PC-3 (cell line): ENCODE results near the gene PRSS21. TPM values are rescaled to one million over a fixed set of nuclear protein-coding genes. Genes with fewer than 3 reads are reported as not detected.
A peak's percentile ranks its signal among the peaks of the same experiment; 100 is the strongest.

Source experiments
- ATAC-seq: fragments of 200-7000 bp; cut with Tn5 transposase; 2 replicates; pipeline ENCODE4 v1.9.1; 2020; ENCODE audit warnings: mild to moderate bottlenecking, moderate library complexity
- BruUV-seq: library from RNA; stranded (reverse); fragments of 400-500 nt; replicated peaks from 2 replicates; lab custom pipeline; 2021; lab: Mats Ljungman, UMichigan
- CTCF ChIA-PET: fragments of 300-600 bp; sonication (Branson Sonifier 250); formaldehyde crosslinking; loops from one replicate; lab custom pipeline; 2022; ENCODE audit warnings: antibody characterized with exemption; lab: Charles Lee
- POLR2A ChIA-PET: fragments of 300-600 bp; sonication (Branson Sonifier 250); formaldehyde crosslinking; loops from one replicate; lab custom pipeline; 2022; ENCODE audit warnings: antibody characterized with exemption; ENCODE audit not compliant: unreplicated experiment; lab: Charles Lee
- DNase-seq: peaks from one replicate; pipeline ENCODE4 v3.0.0-alpha.2; 2015
- H2AFZ ChIP-seq: fragments of 300-600 bp; sonication (generic); 2 replicates; pipeline ENCODE4 v1.6.0; 2016; ENCODE audit warnings: antibody characterized with exemption, low read length
- H3F3A ChIP-seq: fragments of 300-600 bp; sonication (generic); one replicate; pipeline ENCODE4 v1.6.0; 2017; ENCODE audit warnings: antibody characterized with exemption, low read length, control low read depth, mild to moderate bottlenecking; ENCODE audit not compliant: unreplicated experiment
- H3K27ac ChIP-seq: fragments of 300-600 bp; sonication (generic); 2 replicates; pipeline ENCODE4 v1.5.1; 2016; ENCODE audit warnings: mild to moderate bottlenecking, low read length
- H3K27me3 ChIP-seq: fragments of 300-600 bp; sonication (generic); 2 replicates; pipeline ENCODE4 v1.6.1; 2016; ENCODE audit warnings: low read length, mixed read lengths
- H3K36me3 ChIP-seq: fragments of 300-600 bp; sonication (generic); 2 replicates; pipeline ENCODE4 v1.6.1; 2016; ENCODE audit warnings: low read depth, mixed run types, low read length, mixed read lengths
- H3K4me1 ChIP-seq: fragments of 300-600 bp; sonication (generic); 2 replicates; pipeline ENCODE4 v1.5.1; 2016; ENCODE audit warnings: low read length; ENCODE audit not compliant: insufficient read depth
- H3K4me2 ChIP-seq: fragments of 300-600 bp; sonication (generic); 2 replicates; pipeline ENCODE4 v1.6.0; 2016; ENCODE audit warnings: low read length
- H3K4me3 ChIP-seq: fragments of 300-600 bp; sonication (generic); 2 replicates; pipeline ENCODE4 v1.5.1; 2016; ENCODE audit warnings: mild to moderate bottlenecking, low read length, mixed read lengths
- H3K79me2 ChIP-seq: fragments of 300-600 bp; sonication (generic); 2 replicates; pipeline ENCODE4 v1.6.1; 2017; ENCODE audit warnings: low read length, mixed read lengths
- H3K9ac ChIP-seq: fragments of 300-600 bp; sonication (generic); 2 replicates; pipeline ENCODE4 v1.6.0; 2016; ENCODE audit warnings: mild to moderate bottlenecking, low read length
- H3K9me2 ChIP-seq: fragments of 300-600 bp; sonication (generic); replicated peaks from 2 replicates; pipeline ENCODE4 v1.6.1; 2016; ENCODE audit warnings: mixed run types, low read length, mixed read lengths
- H3K9me3 ChIP-seq: fragments of 300-600 bp; sonication (generic); 2 replicates; pipeline ENCODE4 v1.6.1; 2016; ENCODE audit warnings: low read length, mixed read lengths
- H4K20me1 ChIP-seq: fragments of 300-600 bp; sonication (generic); 2 replicates; pipeline ENCODE4 v1.6.1; 2016; ENCODE audit warnings: low read length, mixed read lengths
- EZH2 ChIP-seq: fragments of 300-600 bp; sonication (generic); IDR thresholded peaks from one replicate; pipeline ENCODE4 v1.6.1; 2017; ENCODE audit warnings: antibody characterized with exemption, mild to moderate bottlenecking, low read length; ENCODE audit not compliant: unreplicated experiment
- EZH2phosphoT487 ChIP-seq: fragments of 300-600 bp; sonication (generic); IDR thresholded peaks from 2 replicates; pipeline ENCODE4 v1.6.1; 2018; ENCODE audit warnings: mild to moderate bottlenecking, antibody characterized with exemption, low read length, borderline replicate concordance
- intact Hi-C: fragments of 100-400 bp; cut with micrococcal nuclease; formaldehyde crosslinking; loops from 2 replicates; pipeline ENCODE4 v1.9.0; 2023
- total RNA-seq: library from RNA; depleted of rRNA; stranded (reverse); fragments of >200 nt; gene quantifications from 2 replicates; pipeline ENCODE4 v1.2.3, GENCODE V29; 2014
- TF ChIP-seq, protein P1 (sequence below): fragments of 300-600 bp; sonication (generic); conservative IDR thresholded peaks from 2 replicates; pipeline ENCODE4 v1.5.1; 2017; ENCODE audit warnings: antibody characterized with exemption, low read depth, mild to moderate bottlenecking, low read length

Gene PRSS21
- total RNA-seq, 1 experiment from 2014 or later, result not detected

GRCh38 chr16:2830355-2830695 lies 13.3 kb downstream of the PRSS21 start:
- Histone ChIP-seq H3K27me3 (no peaks in the 10 kb centered on the region), H2AFZ (peak overlapping the region; percentile 57), H3K4me3 (no peak overlapping the region; the same call in 1 of the 2 replicates), H3K79me2 (no peaks in the 10 kb centered on the region), H3F3A (no peaks in the 10 kb centered on the region), H3K36me3 (no peaks in the 10 kb centered on the region), H3K4me2 (peak overlapping the region; percentile 48), H3K9ac (peak overlapping the region; percentile 51), H3K27ac (peak overlapping the region; percentile 71), H3K4me1 (peaks cover 14% of the 10 kb centered on the region), H4K20me1 (no peaks in the 10 kb centered on the region), H3K9me2 (no peaks in the 10 kb centered on the region), H3K9me3 (no peaks in the 10 kb centered on the region)
- no peak for DNase-seq
- peak; percentile 51; the same call in 1 of the 2 replicates for ATAC-seq
- ChIA-PET POLR2A (no interaction called here), CTCF (no interaction called here)
- TSS peak; percentile 79 for BruUV-seq
- intact Hi-C loops, result no loop called here
- TF ChIP-seq, protein P1, sequence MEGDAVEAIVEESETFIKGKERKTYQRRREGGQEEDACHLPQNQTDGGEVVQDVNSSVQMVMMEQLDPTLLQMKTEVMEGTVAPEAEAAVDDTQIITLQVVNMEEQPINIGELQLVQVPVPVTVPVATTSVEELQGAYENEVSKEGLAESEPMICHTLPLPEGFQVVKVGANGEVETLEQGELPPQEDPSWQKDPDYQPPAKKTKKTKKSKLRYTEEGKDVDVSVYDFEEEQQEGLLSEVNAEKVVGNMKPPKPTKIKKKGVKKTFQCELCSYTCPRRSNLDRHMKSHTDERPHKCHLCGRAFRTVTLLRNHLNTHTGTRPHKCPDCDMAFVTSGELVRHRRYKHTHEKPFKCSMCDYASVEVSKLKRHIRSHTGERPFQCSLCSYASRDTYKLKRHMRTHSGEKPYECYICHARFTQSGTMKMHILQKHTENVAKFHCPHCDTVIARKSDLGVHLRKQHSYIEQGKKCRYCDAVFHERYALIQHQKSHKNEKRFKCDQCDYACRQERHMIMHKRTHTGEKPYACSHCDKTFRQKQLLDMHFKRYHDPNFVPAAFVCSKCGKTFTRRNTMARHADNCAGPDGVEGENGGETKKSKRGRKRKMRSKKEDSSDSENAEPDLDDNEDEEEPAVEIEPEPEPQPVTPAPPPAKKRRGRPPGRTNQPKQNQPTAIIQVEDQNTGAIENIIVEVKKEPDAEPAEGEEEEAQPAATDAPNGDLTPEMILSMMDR, result no peak
- TF ChIP-seq EZH2phosphoT487 (no peak), EZH2 (no peak)

- intact Hi-C loops, result no loop called here
- Histone ChIP-seq H3K9ac (no peak overlapping the region), H3K36me3 (no peaks in the 10 kb centered on the region), H3K4me3 (no peak overlapping the region), H3K27ac (no peak overlapping the region), H3K9me2 (no peaks in the 10 kb centered on the region), H3K4me1 (peaks cover 22% of the 10 kb centered on the region), H4K20me1 (no peaks in the 10 kb centered on the region), H2AFZ (no peak overlapping the region), H3F3A (no peaks in the 10 kb centered on the region), H3K79me2 (no peaks in the 10 kb centered on the region), H3K9me3 (no peaks in the 10 kb centered on the region), H3K4me2 (no peak overlapping the region), H3K27me3 (no peaks in the 10 kb centered on the region)
- ChIA-PET CTCF (no interaction called here), POLR2A (no interaction called here)
- ATAC-seq, result no peak
- no TSS peak for BruUV-seq
- TF ChIP-seq EZH2 (no peak), EZH2phosphoT487 (no peak)
- TF ChIP-seq, protein P1, result no peak
- no peak for DNase-seq
These were observed 14.2 kb downstream of the PRSS21 start for GRCh38 chr16:2831203-2831602.

- no peaks in the 10 kb centered on the region for H3K9me3 ChIP-seq
- H3K27me3 ChIP-seq, result no peaks in the 10 kb centered on the region
- no peaks in the 10 kb centered on the region for H3F3A ChIP-seq
- DNase-seq, result no peak
- H3K9me2 ChIP-seq, result no peaks in the 10 kb centered on the region
- H2AFZ ChIP-seq, result no peak overlapping the region
- no peak overlapping the region for H3K9ac ChIP-seq
- H3K79me2 ChIP-seq, result no peaks in the 10 kb centered on the region
- CTCF ChIA-PET, result no interaction called here
- H3K27ac ChIP-seq, result no peak overlapping the region
- ATAC-seq, result no peak
- H3K4me3 ChIP-seq, result no peak overlapping the region
- peaks cover 31% of the 10 kb centered on the region for H3K4me1 ChIP-seq
- H4K20me1 ChIP-seq, result no peaks in the 10 kb centered on the region
- POLR2A ChIA-PET, result no interaction called here
- TF ChIP-seq EZH2phosphoT487 (no peak), EZH2 (no peak)
- TF ChIP-seq, protein P1, result no peak
- intact Hi-C loops, result no loop called here
- no TSS peak for BruUV-seq
- no peaks in the 10 kb centered on the region for H3K36me3 ChIP-seq
- no peak overlapping the region for H3K4me2 ChIP-seq
These were observed 16.7 kb downstream of the PRSS21 start for GRCh38 chr16:2833776-2834175.
